ENCODE data around the gene SSR3. TPM values are rescaled to one million over a fixed set of nuclear protein-coding genes. Genes with fewer than 3 reads are reported as not detected.

Gene SSR3
- total RNA-seq, 2 experiments from 2014 or later: 63.3 to 158 TPM

DNA sequence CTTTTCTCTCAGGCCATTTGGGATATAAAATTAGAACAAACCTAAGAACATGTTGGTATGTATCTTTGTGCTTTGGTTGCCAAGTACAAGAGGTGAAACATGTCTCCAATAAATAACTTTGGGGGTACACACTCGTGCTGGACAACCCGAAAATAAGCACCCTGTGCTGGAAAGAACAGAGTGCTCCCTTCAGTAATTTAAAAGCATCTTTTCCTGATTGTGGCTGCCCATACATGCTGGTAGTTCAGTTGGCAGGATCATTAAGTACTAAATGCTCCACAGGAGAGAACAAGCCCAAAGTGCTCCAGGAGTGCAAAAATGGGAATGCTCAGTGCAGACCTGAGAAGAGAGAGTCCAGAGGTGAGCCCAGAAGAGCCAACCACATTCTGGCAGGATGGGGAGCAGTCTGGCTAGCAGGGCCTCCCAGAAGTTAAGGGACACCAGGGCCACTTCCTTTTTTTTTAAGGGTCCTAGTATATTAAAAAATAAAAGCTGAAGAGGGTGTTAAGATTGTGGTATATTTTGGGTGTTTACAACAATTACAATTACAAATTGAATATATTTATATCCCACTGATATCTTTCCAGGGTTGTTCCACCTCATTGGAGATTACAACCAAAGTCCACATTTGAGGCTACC lies 48.6 kb upstream of the SSR3 start:
- Histone ChIP-seq H3K4me2 (ENCODE audit: low read length) (no peak overlapping the region), H3K9me2 (ENCODE audit: insufficient read depth, low read length) (no peaks in the 10 kb centered on the region), H2AFZ (ENCODE audit: low read length) (no peak overlapping the region), H3K9me3 (ENCODE audit: low read length) (no peaks in the 10 kb centered on the region), H3K79me2 (ENCODE audit: insufficient read depth, low read depth, low read length) (no peaks in the 10 kb centered on the region), H3K4me1 (ENCODE audit: insufficient read depth, low read length, poor library complexity, severe bottlenecking) (no peaks in the 10 kb centered on the region), H4K20me1 (ENCODE audit: insufficient read depth, low read length) (no peaks in the 10 kb centered on the region), H3K36me3 (ENCODE audit: insufficient read depth, low read length) (no peaks in the 10 kb centered on the region), H3K27ac (ENCODE audit: low read depth, low read length, poor library complexity, severe bottlenecking) (no peak overlapping the region), H3K4me3 (ENCODE audit: low read depth, low read length, poor library complexity, severe bottlenecking) (no peak overlapping the region)
- POLR2A ChIA-PET: no interaction called here
- CTCF ChIA-PET (ENCODE audit: unreplicated experiment): no interaction called here
- TF ChIP-seq, protein P1, sequence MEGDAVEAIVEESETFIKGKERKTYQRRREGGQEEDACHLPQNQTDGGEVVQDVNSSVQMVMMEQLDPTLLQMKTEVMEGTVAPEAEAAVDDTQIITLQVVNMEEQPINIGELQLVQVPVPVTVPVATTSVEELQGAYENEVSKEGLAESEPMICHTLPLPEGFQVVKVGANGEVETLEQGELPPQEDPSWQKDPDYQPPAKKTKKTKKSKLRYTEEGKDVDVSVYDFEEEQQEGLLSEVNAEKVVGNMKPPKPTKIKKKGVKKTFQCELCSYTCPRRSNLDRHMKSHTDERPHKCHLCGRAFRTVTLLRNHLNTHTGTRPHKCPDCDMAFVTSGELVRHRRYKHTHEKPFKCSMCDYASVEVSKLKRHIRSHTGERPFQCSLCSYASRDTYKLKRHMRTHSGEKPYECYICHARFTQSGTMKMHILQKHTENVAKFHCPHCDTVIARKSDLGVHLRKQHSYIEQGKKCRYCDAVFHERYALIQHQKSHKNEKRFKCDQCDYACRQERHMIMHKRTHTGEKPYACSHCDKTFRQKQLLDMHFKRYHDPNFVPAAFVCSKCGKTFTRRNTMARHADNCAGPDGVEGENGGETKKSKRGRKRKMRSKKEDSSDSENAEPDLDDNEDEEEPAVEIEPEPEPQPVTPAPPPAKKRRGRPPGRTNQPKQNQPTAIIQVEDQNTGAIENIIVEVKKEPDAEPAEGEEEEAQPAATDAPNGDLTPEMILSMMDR (conservative IDR thresholded peaks at IDR 0.05; ENCODE audit: low read length): no peak
- TF ChIP-seq EZH2phosphoT487 (IDR thresholded peaks at IDR 0.05; ENCODE audit: borderline replicate concordance, low read depth, low read length): no peak
- DNase-seq (ENCODE audit: low spot score): no peak
- intact Hi-C loops (cut with micrococcal nuclease; ENCODE audit: unreplicated experiment): no loop called here
- BruUV-seq (replicated peaks): no TSS peak

DNA sequence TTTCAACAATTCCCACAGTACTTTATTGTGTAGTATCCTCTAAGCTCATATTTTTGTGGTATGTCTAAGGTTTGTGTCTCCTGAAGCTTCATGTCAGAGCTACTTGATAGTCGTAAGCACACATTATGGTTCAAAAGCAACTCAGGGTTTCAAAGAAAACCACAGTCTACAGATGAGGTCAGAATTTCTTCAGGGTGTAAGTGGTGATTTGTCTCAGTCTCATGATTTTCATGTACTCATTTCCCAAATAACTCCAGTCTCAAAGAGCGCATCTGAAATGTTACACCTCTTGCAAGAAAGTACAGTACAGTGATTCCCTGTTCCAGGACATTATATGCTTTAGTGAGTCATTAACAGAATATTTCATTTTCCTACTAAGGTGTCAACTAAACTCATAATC lies 47.5 kb upstream of the SSR3 start:
- Histone ChIP-seq H3K27ac (ENCODE audit: low read depth, low read length, poor library complexity, severe bottlenecking) (no peak overlapping the region), H3K4me1 (ENCODE audit: insufficient read depth, low read length, poor library complexity, severe bottlenecking) (no peaks in the 10 kb centered on the region), H4K20me1 (ENCODE audit: insufficient read depth, low read length) (no peaks in the 10 kb centered on the region), H3K9me3 (ENCODE audit: low read length) (no peaks in the 10 kb centered on the region), H3K79me2 (ENCODE audit: insufficient read depth, low read depth, low read length) (no peaks in the 10 kb centered on the region), H2AFZ (ENCODE audit: low read length) (no peak overlapping the region), H3K9me2 (ENCODE audit: insufficient read depth, low read length) (no peaks in the 10 kb centered on the region), H3K4me2 (ENCODE audit: low read length) (no peak overlapping the region), H3K4me3 (ENCODE audit: low read depth, low read length, poor library complexity, severe bottlenecking) (no peak overlapping the region), H3K36me3 (ENCODE audit: insufficient read depth, low read length) (no peaks in the 10 kb centered on the region)
- BruUV-seq (replicated peaks): no TSS peak
- no peak for TF ChIP-seq EZH2phosphoT487 (IDR thresholded peaks at IDR 0.05; ENCODE audit: borderline replicate concordance, low read depth, low read length)
- ChIA-PET CTCF (ENCODE audit: unreplicated experiment) (no interaction called here), POLR2A (interaction anchor here (0.6 to 1.0 kb wide), 3 partner anchors 14 to 486 kb away, joined by 3 to 4 read pairs (median 3); no protein-coding TSS in a partner anchor)
- intact Hi-C loops (cut with micrococcal nuclease; ENCODE audit: unreplicated experiment): no loop called here
- no peak for DNase-seq (ENCODE audit: low spot score)

DNA sequence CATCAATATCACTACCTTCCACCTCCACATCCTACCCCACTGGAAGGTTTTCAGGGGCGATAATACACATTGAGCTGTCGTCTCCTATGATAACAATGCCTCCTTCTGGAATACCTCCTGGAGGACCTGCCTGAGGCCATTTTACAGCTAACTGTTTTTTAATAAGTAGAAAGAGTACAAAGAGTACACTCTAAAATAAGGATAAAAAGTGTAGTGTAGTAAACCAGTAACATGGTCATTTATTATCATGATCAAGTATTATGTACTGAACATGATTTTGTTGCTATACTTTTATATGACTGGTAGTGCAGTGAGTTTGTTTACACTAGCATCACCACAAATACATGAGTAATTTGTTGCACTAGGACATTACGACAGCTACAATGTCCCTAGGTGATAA lies 46.6 kb upstream of the SSR3 start:
- no peaks in the 10 kb centered on the region for H3K79me2 ChIP-seq (ENCODE audit: insufficient read depth, low read depth, low read length)
- BruUV-seq (replicated peaks): no TSS peak
- no peak overlapping the region for H2AFZ ChIP-seq (ENCODE audit: low read length)
- no peak overlapping the region for H3K27ac ChIP-seq (ENCODE audit: low read depth, low read length, poor library complexity, severe bottlenecking)
- no peak overlapping the region for H3K4me2 ChIP-seq (ENCODE audit: low read length)
- no peak for TF ChIP-seq EZH2phosphoT487 (IDR thresholded peaks at IDR 0.05; ENCODE audit: borderline replicate concordance, low read depth, low read length)
- TF ChIP-seq, protein P1 (conservative IDR thresholded peaks at IDR 0.05; ENCODE audit: low read length): no peak
- no peaks in the 10 kb centered on the region for H4K20me1 ChIP-seq (ENCODE audit: insufficient read depth, low read length)
- CTCF ChIA-PET (ENCODE audit: unreplicated experiment): no interaction called here
- intact Hi-C loops (cut with micrococcal nuclease; ENCODE audit: unreplicated experiment): no loop called here
- no peaks in the 10 kb centered on the region for H3K4me1 ChIP-seq (ENCODE audit: insufficient read depth, low read length, poor library complexity, severe bottlenecking)
- H3K9me2 ChIP-seq (ENCODE audit: insufficient read depth, low read length): no peaks in the 10 kb centered on the region
- POLR2A ChIA-PET: interaction anchor here (0.7 to 0.9 kb wide), 3 partner anchors 13 to 536 kb away, joined by 3 to 4 read pairs (median 3); no protein-coding TSS in a partner anchor
- no peak for DNase-seq (ENCODE audit: low spot score)
- no peaks in the 10 kb centered on the region for H3K9me3 ChIP-seq (ENCODE audit: low read length)
- no peaks in the 10 kb centered on the region for H3K36me3 ChIP-seq (ENCODE audit: insufficient read depth, low read length)
- no peak overlapping the region for H3K4me3 ChIP-seq (ENCODE audit: low read depth, low read length, poor library complexity, severe bottlenecking)

Data from OCI-LY7 (cell line).